Gastrocnemius medialis (tissue), 4 donors: ENCODE data around the gene SAP130.

Experiments used
- CTCF ChIP-seq, 5 experiments: fragments of 450-650 bp in 3 of 5; fragments of 200-600 bp in 2 of 5; sonication (generic) in 2 of 5; IDR thresholded peaks in 4 of 5; conservative IDR thresholded peaks in 1 of 5; 1 replicate in 4 of 5; 2 replicates in 1 of 5; pipeline ENCODE4 v1.5.1; 2016 to 2019; ENCODE audit warnings: antibody characterized with exemption in 5 of 5, mild to moderate bottlenecking in 3 of 5, moderate library complexity in 3 of 5
- POLR2A ChIP-seq, 2 donors: fragments of 450-650 bp; IDR thresholded peaks; one replicate each; pipeline ENCODE4 v1.6.1; 2017; ENCODE audit warnings: antibody characterized with exemption in 2 of 2, mild to moderate bottlenecking in 2 of 2, moderate library complexity in 2 of 2

- TF ChIP-seq CTCF (IDR thresholded peaks at IDR 0.05 in 4 of 5, conservative IDR thresholded peaks at IDR 0.05 in 1 of 5) = no peak
- TF ChIP-seq POLR2A (IDR thresholded peaks at IDR 0.05) = no peak
These were observed 4.2 kb upstream of the SAP130 start for GRCh38 chr2:128032092-128032491.
